PFSK-1 (cell line): ENCODE data around the gene HEMGN.

Experiments
- POLR2AphosphoS5 ChIP-seq: IDR thresholded peaks from 2 replicates; pipeline ENCODE4 v1.6.1; 2012; ENCODE audit warnings: low read depth, mild to moderate bottlenecking, control low read depth, low read length, moderate library complexity
- REST ChIP-seq, 2 experiments: IDR thresholded peaks; 2 replicates each; pipeline versions ENCODE4 v1.6.1 to v1.8.0; 2011 to 2012; ENCODE audit warnings: low read depth in 2 of 2, low read length in 2 of 2, control low read depth in 1 of 2, inconsistent platforms in 1 of 2, mild to moderate bottlenecking in 1 of 2, moderate library complexity in 1 of 2; ENCODE audit not compliant: insufficient read depth in 1 of 2
- SIN3A ChIP-seq: IDR thresholded peaks from 2 replicates; pipeline ENCODE4 v1.6.1; 2012; ENCODE audit warnings: mild to moderate bottlenecking, low read length, moderate library complexity, borderline replicate concordance; ENCODE audit not compliant: insufficient read depth

- no peak for TF ChIP-seq REST (IDR thresholded peaks at IDR 0.05; ENCODE audit: insufficient read depth in 1 of 2, low read depth in 2 of 2, low read length in 2 of 2)
- TF ChIP-seq POLR2AphosphoS5 = no peak
- TF ChIP-seq SIN3A = no peak
Measured at GRCh38 chr9:97972753-97973152, 34.8 kb upstream of the HEMGN start.
